Vagina (tissue), 2 donors: ENCODE results near the gene ARHGAP19.

Experiments
- POLR2A ChIP-seq, 2 donors: fragments of 450-650 bp; IDR thresholded peaks; one replicate each; pipeline ENCODE4 v1.6.1; 2017; ENCODE audit warnings: antibody characterized with exemption in 2 of 2, mild to moderate bottlenecking in 2 of 2, moderate library complexity in 2 of 2
- POLR2AphosphoS5 ChIP-seq, 2 donors: sonication (generic); formaldehyde crosslinking; IDR thresholded peaks; one replicate each; pipeline ENCODE4 v1.9.0; 2017; ENCODE audit warnings: antibody characterized with exemption in 2 of 2, mild to moderate bottlenecking in 2 of 2, low read depth in 1 of 2; ENCODE audit not compliant: insufficient read depth in 1 of 2
- TF ChIP-seq, protein P1 (sequence below), 3 experiments: fragments of 450-650 bp in 2 of 3; fragments of 200-600 bp in 1 of 3; sonication (generic) in 1 of 3; IDR thresholded peaks; one replicate each; pipeline ENCODE4 v1.5.1; 2017 to 2019; ENCODE audit warnings: antibody characterized with exemption in 3 of 3, mild to moderate bottlenecking in 2 of 3, moderate library complexity in 2 of 3

DNA sequence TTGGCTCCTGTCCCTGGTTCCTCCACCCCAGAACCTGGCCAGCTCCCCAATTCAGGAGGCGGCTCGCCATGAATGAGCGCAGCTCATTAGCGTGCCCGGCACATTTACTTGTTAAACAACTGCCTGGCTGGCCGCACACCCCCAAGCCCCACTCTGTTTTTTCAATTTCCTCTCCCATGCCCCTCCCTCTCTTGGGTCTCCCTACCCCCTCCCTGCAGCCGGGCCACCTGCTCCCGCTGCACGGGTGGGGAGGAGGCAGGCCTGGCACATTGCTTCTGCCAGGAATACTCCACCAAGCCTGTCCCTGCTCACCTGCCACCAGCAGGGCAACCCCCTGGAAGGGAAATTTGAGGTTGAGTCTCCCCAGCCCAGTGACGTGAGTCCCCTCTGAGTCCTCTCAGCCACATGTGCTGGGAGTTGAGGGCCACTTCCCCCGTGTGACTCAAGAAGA is 104.2 kb downstream of the ARHGAP19 start:
- TF ChIP-seq, protein P1, sequence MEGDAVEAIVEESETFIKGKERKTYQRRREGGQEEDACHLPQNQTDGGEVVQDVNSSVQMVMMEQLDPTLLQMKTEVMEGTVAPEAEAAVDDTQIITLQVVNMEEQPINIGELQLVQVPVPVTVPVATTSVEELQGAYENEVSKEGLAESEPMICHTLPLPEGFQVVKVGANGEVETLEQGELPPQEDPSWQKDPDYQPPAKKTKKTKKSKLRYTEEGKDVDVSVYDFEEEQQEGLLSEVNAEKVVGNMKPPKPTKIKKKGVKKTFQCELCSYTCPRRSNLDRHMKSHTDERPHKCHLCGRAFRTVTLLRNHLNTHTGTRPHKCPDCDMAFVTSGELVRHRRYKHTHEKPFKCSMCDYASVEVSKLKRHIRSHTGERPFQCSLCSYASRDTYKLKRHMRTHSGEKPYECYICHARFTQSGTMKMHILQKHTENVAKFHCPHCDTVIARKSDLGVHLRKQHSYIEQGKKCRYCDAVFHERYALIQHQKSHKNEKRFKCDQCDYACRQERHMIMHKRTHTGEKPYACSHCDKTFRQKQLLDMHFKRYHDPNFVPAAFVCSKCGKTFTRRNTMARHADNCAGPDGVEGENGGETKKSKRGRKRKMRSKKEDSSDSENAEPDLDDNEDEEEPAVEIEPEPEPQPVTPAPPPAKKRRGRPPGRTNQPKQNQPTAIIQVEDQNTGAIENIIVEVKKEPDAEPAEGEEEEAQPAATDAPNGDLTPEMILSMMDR (IDR thresholded peaks at IDR 0.05), result no peak
- TF ChIP-seq POLR2A (IDR thresholded peaks at IDR 0.05) (no peak), POLR2AphosphoS5 (IDR thresholded peaks at IDR 0.05; ENCODE audit: insufficient read depth in 1 of 2, low read depth in 1 of 2) (no peak)
